GM13976 (cell line): ENCODE measurements around the gene LRMDA.
"Not testable (repeated sequence)": the region's sequence is repeated elsewhere in the genome, so short reads cannot be mapped to it uniquely, and the experiment has no call there.

Experiments used
- DNase-seq: peaks from one replicate; pipeline ENCODE4 v3.0.0; 2012; ENCODE audit warnings: low spot score
- CTCF ChIP-seq: IDR thresholded peaks from 2 replicates; pipeline ENCODE4 v1.5.1; 2012; ENCODE audit warnings: borderline replicate concordance, mild to moderate bottlenecking; ENCODE audit not compliant: insufficient read depth; ENCODE audit errors: extremely low read depth, missing control alignments, control extremely low read depth
- in situ Hi-C: fragments of 300-500 bp; cut with MboI; formaldehyde crosslinking; loops from one replicate; pipeline ENCODE4 v1.12.0; 2022; ENCODE audit warnings: low sequenced_read_pairs, mixed read lengths, inconsistent platforms; ENCODE audit not compliant: unreplicated experiment

The LRMDA gene

DNA sequence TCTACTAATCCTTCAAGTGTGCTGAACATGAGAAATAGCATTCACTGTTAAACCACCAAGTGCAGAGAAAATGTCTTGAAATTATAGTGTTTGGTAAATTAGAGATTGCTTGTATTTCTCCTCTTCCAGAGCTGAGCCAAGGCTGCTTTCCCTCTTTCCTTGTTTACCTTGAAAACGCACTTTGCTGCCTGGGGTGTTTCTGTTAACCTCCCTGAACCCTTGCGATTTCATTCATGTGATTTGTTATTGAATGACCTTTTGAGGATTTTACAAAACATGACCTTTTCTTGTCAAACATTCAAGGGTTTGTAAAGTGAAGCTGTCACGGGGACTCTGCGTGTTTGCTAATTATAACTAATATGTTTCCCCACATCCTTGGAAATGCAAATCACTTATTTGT, 169.4 kb downstream of the LRMDA start:
- no peak for TF ChIP-seq CTCF
- no peak for DNase-seq
- in situ Hi-C loops: no loop called here

GRCh38 chr10:75602341-75602740, 170.9 kb downstream of the LRMDA start:
- TF ChIP-seq CTCF: no peak
- in situ Hi-C loops: no loop called here
- no peak for DNase-seq

- in situ Hi-C loops: no loop called here
- DNase-seq: no peak
- no peak for TF ChIP-seq CTCF
These were observed 173.7 kb downstream of the LRMDA start for GRCh38 chr10:75605096-75605495.

GRCh38 chr10:75605795-75606194, 174.4 kb downstream of the LRMDA start:
- in situ Hi-C loops, DNase-seq: not testable (repeated sequence)

DNA sequence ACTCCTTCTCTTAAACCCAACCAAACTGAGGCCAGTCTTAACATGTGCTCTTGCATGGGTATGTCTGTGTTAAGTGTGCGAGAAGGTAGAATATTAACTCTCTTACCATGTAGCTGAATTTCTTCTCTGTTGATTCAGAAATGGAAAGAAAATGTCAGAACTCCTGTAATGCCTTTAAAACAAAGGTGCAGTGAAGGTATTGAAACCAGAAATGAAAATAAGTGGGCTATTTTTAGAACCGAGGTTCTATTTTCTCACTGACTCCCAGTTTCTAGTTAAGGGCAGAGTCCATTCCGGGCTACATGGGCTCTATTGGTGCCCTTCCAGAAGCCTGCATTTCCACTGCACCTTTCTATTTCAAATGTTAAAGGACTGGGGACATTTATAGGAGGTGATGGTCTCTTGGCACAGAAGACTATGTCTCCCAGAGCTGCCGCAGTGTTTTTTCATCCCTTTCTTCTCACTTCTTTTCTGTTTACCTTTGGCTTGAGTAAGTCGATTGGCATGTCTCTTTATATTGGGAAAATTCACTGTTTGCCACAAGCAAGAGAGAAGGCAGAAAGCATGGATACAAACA, 174.9 kb downstream of the LRMDA start:
- in situ Hi-C loops: no loop called here

DNA sequence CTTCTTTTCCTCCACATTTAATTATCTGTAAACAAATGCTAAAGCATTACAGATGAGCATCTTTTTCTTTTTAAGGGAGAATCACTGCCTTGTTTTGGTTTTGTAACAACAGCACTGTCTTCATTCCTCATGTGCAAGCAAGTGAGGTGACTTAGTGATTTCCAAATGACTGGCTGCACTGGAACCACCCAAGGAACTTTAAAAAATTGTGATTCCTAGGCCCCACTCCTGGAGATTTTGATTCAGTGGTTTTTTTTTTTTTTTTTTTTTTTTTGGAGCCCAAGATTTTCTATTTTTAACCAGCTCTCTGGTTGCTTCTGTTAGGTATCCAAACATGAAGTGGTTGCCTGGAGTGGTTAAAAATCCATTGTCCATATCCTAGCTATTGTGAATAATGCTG, 176.2 kb downstream of the LRMDA start:
- no peak for TF ChIP-seq CTCF
- in situ Hi-C loops: no loop called here
- DNase-seq: no peak

More for the DNA sequence above, 174.9 kb downstream of the LRMDA start:
- no peak for DNase-seq
- no peak for TF ChIP-seq CTCF

- no peak for TF ChIP-seq CTCF
- in situ Hi-C loops: no loop called here
- DNase-seq: no peak
These were observed 178.8 kb downstream of the LRMDA start for GRCh38 chr10:75610183-75610582.
